GM04503 (cell line): ENCODE measurements around the gene PLA2G4D.

Experiments
- DNase-seq: peaks from one replicate; pipeline ENCODE4 v3.0.0-alpha.2; 2012; ENCODE audit warnings: low read depth

The PLA2G4D gene

GRCh38 chr15:42050484-42051255 lies 43.7 kb downstream of the PLA2G4D start:
- no peak for DNase-seq

- no peak for DNase-seq
Measured at GRCh38 chr15:42048821-42049200, 45.6 kb downstream of the PLA2G4D start.

- DNase-seq: no peak
Measured at GRCh38 chr15:42048080-42048820, 46.1 kb downstream of the PLA2G4D start.

GRCh38 chr15:42046597-42046996 lies 47.8 kb downstream of the PLA2G4D start:
- DNase-seq: no peak

GRCh38 chr15:42045211-42045615 lies 49.1 kb downstream of the PLA2G4D start:
- no peak for DNase-seq

GRCh38 chr15:42042602-42043400 lies 51.6 kb downstream of the PLA2G4D start:
- no peak for DNase-seq

GRCh38 chr15:42038401-42038800 lies 56.0 kb downstream of the PLA2G4D start:
- DNase-seq: no peak

GRCh38 chr15:42037656-42038055 lies 56.7 kb downstream of the PLA2G4D start:
- DNase-seq: no peak

- no peak for DNase-seq
Measured at GRCh38 chr15:42036966-42037365, 57.4 kb downstream of the PLA2G4D start.

GRCh38 chr15:42036112-42036905 lies 58.1 kb downstream of the PLA2G4D start:
- DNase-seq: no peak

- DNase-seq: no peak
Measured at GRCh38 chr15:42035435-42035761, 59.0 kb downstream of the PLA2G4D start.

GRCh38 chr15:42034628-42035434 lies 59.5 kb downstream of the PLA2G4D start:
- DNase-seq: no peak

- DNase-seq: no peak
Measured at GRCh38 chr15:42033214-42033873, 61.0 kb downstream of the PLA2G4D start.

- no peak for DNase-seq
Measured at GRCh38 chr15:42032376-42033213, 61.8 kb downstream of the PLA2G4D start.

- DNase-seq: no peak
Measured at GRCh38 chr15:42031198-42031915, 63.0 kb downstream of the PLA2G4D start.

GRCh38 chr15:42027521-42027920 lies 66.8 kb downstream of the PLA2G4D start:
- no peak for DNase-seq

- DNase-seq: no peak
Measured at GRCh38 chr15:42024303-42024702, 70.1 kb downstream of the PLA2G4D start.

- DNase-seq: no peak
Measured at GRCh38 chr15:42021593-42021992, 72.8 kb downstream of the PLA2G4D start.

- DNase-seq: no peak
Measured at GRCh38 chr15:42020713-42021273, 73.6 kb downstream of the PLA2G4D start, which contains the start of gene PLA2G4E. Gene PLA2G4E, minus strand, starts transcription at chr15:42021042. Its CDS starts 12 bp downstream, at chr15:42021030.
